HepG2 (cell line): ENCODE measurements around the gene PLEKHM2. TPM values are rescaled to one million over a fixed set of nuclear protein-coding genes. Genes with fewer than 3 reads are reported as not detected.

Experiments
- FLYWCH1 ChIP-seq: sonication (generic); formaldehyde crosslinking; IDR thresholded peaks from 2 replicates; pipeline ENCODE4 v1.8.1; 2023; ENCODE audit warnings: mild to moderate bottlenecking, missing genetic modification reagents
- HNRNPLL ChIP-seq: fragments of 200-400 bp; formaldehyde crosslinking; IDR thresholded peaks from 2 replicates; pipeline ENCODE4 v1.6.1; 2017; ENCODE audit warnings: mild to moderate bottlenecking, low read depth, low read length; ENCODE audit not compliant: poor library complexity, severe bottlenecking
- MEIS1 ChIP-seq: sonication (generic); formaldehyde crosslinking; IDR thresholded peaks from 2 replicates; pipeline ENCODE4 v1.9.0; 2021; ENCODE audit warnings: mild to moderate bottlenecking, missing genetic modification reagents, moderate library complexity, borderline replicate concordance
- NFYC ChIP-seq: IDR thresholded peaks from 2 replicates; pipeline ENCODE4 v1.6.1; 2016; ENCODE audit warnings: missing genetic modification reagents, missing compliant biosample characterization
- NRL ChIP-seq: sonication (generic); formaldehyde crosslinking; IDR thresholded peaks from 2 replicates; pipeline ENCODE4 v1.5.0; 2020; ENCODE audit warnings: missing genetic modification reagents, mild to moderate bottlenecking, moderate library complexity, borderline replicate concordance
- PCBP1 ChIP-seq: fragments of 200-400 bp; formaldehyde crosslinking; IDR thresholded peaks from 2 replicates; pipeline ENCODE4 v1.6.1; 2017; ENCODE audit warnings: mild to moderate bottlenecking, low read depth, low read length, borderline replicate concordance
- SIX1 ChIP-seq: sonication (generic); formaldehyde crosslinking; IDR thresholded peaks from 2 replicates; pipeline ENCODE4 v1.4.0; 2020; ENCODE audit warnings: missing genetic modification reagents, borderline replicate concordance
- SMAD3 ChIP-seq: sonication (generic); formaldehyde crosslinking; IDR thresholded peaks from 2 replicates; pipeline ENCODE4 v1.4.0; 2020; ENCODE audit warnings: missing genetic modification reagents
- SMYD3 ChIP-seq: sonication (generic); formaldehyde crosslinking; IDR thresholded peaks from 2 replicates; pipeline ENCODE4 v1.8.1; 2023; ENCODE audit warnings: mild to moderate bottlenecking, missing genetic modification reagents
- SRSF1 ChIP-seq: fragments of 200-400 bp; formaldehyde crosslinking; optimal IDR thresholded peaks from 2 replicates; pipeline ENCODE3; 2017; ENCODE audit warnings: mild to moderate bottlenecking, low read depth, low read length, moderate library complexity
- ZNF17 ChIP-seq: sonication (generic); formaldehyde crosslinking; IDR thresholded peaks from 2 replicates; pipeline ENCODE4 v1.5.0; 2020; ENCODE audit warnings: mild to moderate bottlenecking, missing genetic modification reagents
- ZNF329 ChIP-seq: sonication (generic); formaldehyde crosslinking; IDR thresholded peaks from 2 replicates; pipeline ENCODE4 v1.9.0; 2021; ENCODE audit warnings: low read depth, mild to moderate bottlenecking, missing genetic modification reagents
- ZNF589 ChIP-seq: sonication (generic); formaldehyde crosslinking; conservative IDR thresholded peaks from 2 replicates; pipeline ENCODE4 v1.8.0; 2022; ENCODE audit warnings: mild to moderate bottlenecking, moderate library complexity, missing genetic modification reagents
- ZNF629 ChIP-seq: sonication (generic); formaldehyde crosslinking; conservative IDR thresholded peaks from 2 replicates; pipeline ENCODE4 v1.5.0; 2020; ENCODE audit warnings: missing genetic modification reagents
- polyA plus RNA-seq, 8 experiments: library from polyadenylated mRNA; depleted of rRNA in 3 of 8; stranded (reverse) in 7 of 8; unstranded in 1 of 8; fragments of >200 nt; fragmentation: Illumina TruSeq in 4 of 8; extraction: Trizol in 4 of 8; gene quantifications; 2 replicates each; pipeline versions ENCODE4 v1.2.1 to v1.2.3, GENCODE V29; 2011 to 2016; ENCODE audit warnings: low read depth in 4 of 8, missing spikeins in 1 of 8, mixed read lengths in 1 of 8; ENCODE audit not compliant: insufficient read depth in 1 of 8
- total RNA-seq, 5 experiments: library from RNA; depleted of rRNA; stranded (reverse); fragments of >200 nt; fragmentation: Illumina TruSeq; extraction: Trizol; gene quantifications; 2 replicates each; pipeline ENCODE4 v1.2.3, GENCODE V29; 2016; ENCODE audit warnings: low read depth in 1 of 5
- TF ChIP-seq, protein P1 (sequence below): sonication (generic); formaldehyde crosslinking; IDR thresholded peaks from 2 replicates; pipeline ENCODE4 v1.4.0; 2020; ENCODE audit warnings: mild to moderate bottlenecking, missing genetic modification reagents
- TF ChIP-seq, protein P2 (sequence below): sonication (generic); IDR thresholded peaks from 2 replicates; pipeline ENCODE4 v1.6.1; 2016; ENCODE audit warnings: low read depth, borderline replicate concordance
- TF ChIP-seq, protein P3 (sequence below): sonication (generic); formaldehyde crosslinking; IDR thresholded peaks from 2 replicates; pipeline ENCODE4 v1.5.1; 2020; ENCODE audit warnings: mild to moderate bottlenecking, missing genetic modification reagents, moderate library complexity

PLEKHM2 gene
- total and polyA plus RNA-seq, 2 of the 13 experiments (the other 11 are each of a cell fraction or from before 2014, with no cell fraction given), result 16.5 to 27.3 TPM

DNA sequence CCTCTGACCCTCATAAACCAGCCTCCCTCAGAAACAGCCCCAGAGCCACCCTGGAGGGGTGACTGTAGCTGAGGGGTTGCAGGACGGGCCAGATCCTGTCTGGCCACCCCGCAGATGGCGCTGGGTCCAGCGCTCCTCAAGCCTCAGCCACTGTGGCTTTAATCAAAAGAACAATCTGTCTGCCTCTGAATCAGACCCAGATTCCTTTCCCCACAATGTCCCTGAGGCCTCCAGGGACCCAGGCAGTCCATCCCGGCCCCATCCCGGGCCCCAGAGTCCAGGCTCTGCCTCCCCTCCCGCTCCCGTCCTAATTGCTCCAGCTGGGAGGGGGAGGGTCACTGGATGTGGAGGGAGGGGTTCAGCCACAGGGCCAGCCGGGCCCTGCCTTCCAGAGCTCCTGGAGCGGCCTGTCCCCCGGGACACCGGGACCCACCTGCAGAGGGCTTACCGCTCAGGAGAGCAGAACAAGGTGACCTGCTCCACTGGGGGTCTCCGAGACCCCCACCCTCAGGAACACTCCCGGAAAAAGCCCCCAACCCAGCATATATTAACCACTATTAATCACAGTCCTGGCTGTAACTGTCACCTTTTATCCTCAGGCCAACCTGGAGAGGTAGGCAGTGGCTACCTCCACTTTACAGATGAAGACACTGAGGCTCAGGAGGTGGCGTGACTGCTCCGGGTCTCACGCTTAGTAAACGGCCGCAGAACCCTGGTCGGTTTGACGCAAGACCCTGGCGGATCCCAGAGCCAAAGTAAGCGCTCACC is 73.6 kb downstream of the PLEKHM2 start (continued):
- TF ChIP-seq NFYC (CRISPR knock-in tag), result no peak
- 0 out of 2 replicates have a peak, but pooled peaks have one; percentile 15 for TF ChIP-seq PCBP1
- no peak for TF ChIP-seq SMAD3
- TF ChIP-seq ZNF629 (CRISPR knock-in tag), result peak; percentile 87
- TF ChIP-seq FLYWCH1 (CRISPR knock-in tag), result no peak
- 0 out of 2 replicates have a peak, but pooled peaks have one; percentile 28 for TF ChIP-seq MEIS1
- TF ChIP-seq ZNF17 (CRISPR knock-in tag), result no peak
- peak; percentile 27 for TF ChIP-seq SRSF1
- no peak for TF ChIP-seq SIX1 (CRISPR knock-in tag)
- TF ChIP-seq, protein P1, sequence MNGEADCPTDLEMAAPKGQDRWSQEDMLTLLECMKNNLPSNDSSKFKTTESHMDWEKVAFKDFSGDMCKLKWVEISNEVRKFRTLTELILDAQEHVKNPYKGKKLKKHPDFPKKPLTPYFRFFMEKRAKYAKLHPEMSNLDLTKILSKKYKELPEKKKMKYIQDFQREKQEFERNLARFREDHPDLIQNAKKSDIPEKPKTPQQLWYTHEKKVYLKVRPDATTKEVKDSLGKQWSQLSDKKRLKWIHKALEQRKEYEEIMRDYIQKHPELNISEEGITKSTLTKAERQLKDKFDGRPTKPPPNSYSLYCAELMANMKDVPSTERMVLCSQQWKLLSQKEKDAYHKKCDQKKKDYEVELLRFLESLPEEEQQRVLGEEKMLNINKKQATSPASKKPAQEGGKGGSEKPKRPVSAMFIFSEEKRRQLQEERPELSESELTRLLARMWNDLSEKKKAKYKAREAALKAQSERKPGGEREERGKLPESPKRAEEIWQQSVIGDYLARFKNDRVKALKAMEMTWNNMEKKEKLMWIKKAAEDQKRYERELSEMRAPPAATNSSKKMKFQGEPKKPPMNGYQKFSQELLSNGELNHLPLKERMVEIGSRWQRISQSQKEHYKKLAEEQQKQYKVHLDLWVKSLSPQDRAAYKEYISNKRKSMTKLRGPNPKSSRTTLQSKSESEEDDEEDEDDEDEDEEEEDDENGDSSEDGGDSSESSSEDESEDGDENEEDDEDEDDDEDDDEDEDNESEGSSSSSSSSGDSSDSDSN, result peak; percentile 30; the same call in 1 of the 2 replicates
- TF ChIP-seq, protein P2, sequence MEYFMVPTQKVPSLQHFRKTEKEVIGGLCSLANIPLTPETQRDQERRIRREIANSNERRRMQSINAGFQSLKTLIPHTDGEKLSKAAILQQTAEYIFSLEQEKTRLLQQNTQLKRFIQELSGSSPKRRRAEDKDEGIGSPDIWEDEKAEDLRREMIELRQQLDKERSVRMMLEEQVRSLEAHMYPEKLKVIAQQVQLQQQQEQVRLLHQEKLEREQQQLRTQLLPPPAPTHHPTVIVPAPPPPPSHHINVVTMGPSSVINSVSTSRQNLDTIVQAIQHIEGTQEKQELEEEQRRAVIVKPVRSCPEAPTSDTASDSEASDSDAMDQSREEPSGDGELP, result peak; percentile 75; the same call in 1 of the 2 replicates
- no peak for TF ChIP-seq ZNF589 (CRISPR knock-in tag)
- no peak for TF ChIP-seq SMYD3 (CRISPR knock-in tag)
- no peak for TF ChIP-seq NRL (CRISPR knock-in tag)
- TF ChIP-seq, protein P3, sequence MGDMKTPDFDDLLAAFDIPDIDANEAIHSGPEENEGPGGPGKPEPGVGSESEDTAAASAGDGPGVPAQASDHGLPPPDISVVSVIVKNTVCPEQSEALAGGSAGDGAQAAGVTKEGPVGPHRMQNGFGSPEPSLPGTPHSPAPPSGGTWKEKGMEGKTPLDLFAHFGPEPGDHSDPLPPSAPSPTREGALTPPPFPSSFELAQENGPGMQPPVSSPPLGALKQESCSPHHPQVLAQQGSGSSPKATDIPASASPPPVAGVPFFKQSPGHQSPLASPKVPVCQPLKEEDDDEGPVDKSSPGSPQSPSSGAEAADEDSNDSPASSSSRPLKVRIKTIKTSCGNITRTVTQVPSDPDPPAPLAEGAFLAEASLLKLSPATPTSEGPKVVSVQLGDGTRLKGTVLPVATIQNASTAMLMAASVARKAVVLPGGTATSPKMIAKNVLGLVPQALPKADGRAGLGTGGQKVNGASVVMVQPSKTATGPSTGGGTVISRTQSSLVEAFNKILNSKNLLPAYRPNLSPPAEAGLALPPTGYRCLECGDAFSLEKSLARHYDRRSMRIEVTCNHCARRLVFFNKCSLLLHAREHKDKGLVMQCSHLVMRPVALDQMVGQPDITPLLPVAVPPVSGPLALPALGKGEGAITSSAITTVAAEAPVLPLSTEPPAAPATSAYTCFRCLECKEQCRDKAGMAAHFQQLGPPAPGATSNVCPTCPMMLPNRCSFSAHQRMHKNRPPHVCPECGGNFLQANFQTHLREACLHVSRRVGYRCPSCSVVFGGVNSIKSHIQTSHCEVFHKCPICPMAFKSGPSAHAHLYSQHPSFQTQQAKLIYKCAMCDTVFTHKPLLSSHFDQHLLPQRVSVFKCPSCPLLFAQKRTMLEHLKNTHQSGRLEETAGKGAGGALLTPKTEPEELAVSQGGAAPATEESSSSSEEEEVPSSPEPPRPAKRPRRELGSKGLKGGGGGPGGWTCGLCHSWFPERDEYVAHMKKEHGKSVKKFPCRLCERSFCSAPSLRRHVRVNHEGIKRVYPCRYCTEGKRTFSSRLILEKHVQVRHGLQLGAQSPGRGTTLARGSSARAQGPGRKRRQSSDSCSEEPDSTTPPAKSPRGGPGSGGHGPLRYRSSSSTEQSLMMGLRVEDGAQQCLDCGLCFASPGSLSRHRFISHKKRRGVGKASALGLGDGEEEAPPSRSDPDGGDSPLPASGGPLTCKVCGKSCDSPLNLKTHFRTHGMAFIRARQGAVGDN (CRISPR knock-in tag), result peak; percentile 49; the same call in 1 of the 2 replicates
- no peak for TF ChIP-seq ZNF329 (CRISPR knock-in tag)
- peak; percentile 43 for TF ChIP-seq HNRNPLL
